AG08396 (cell line): Measurements from ENCODE around the gene SHC4.

Experiments
- DNase-seq: peaks from one replicate; pipeline ENCODE4 v3.0.0; 2012; ENCODE audit warnings: low spot score, mixed read lengths

The SHC4 gene

DNA sequence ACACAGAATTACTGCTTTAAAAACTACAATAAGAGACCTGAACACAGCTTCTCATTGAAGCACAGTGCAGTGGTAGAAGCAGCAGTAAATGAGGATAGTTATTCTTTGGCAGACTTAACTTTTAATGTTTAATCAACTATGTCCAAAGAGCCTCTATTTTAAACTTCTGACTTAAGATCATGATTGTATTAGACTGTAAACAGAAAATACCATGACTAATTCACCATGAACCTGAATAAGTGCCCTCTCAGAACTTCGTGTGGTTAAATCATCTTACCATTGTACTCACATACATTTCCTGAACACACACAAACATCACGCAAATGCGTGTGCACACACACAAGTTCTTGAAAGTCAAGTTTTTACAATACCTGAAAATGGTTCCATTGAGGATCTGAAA lies 166.8 kb downstream of the SHC4 start:
- peak; percentile 18 for DNase-seq

- no peak for DNase-seq
Measured at GRCh38 chr15:48796521-48796920, 167.2 kb downstream of the SHC4 start.

- no peak for DNase-seq
Measured at GRCh38 chr15:48795901-48796300, 167.8 kb downstream of the SHC4 start.

GRCh38 chr15:48794697-48795134 lies 169.0 kb downstream of the SHC4 start:
- DNase-seq: no peak

GRCh38 chr15:48792408-48792807 lies 171.3 kb downstream of the SHC4 start:
- DNase-seq: no peak

- DNase-seq: peak; percentile 5
Measured at GRCh38 chr15:48790466-48791115, 173.1 kb downstream of the SHC4 start.

DNA sequence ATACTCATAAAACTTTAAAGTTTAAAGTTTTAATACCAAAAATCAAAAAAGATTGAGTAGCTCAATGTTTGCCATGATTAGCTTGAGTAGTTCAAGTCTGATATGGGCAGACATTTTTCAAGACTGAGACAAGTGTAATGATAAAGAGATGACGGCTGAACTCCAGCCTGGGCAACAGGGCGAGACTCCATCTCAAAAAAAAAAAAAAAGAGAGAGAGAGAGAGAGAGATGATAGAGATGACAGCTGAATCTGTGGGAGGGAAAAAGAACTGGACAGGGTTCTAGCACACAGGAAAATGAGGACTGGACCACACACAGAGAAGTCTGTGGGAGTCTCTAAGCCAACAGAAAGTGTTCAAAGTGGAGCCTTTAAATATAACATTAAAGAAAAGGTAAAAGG lies 178.0 kb downstream of the SHC4 start:
- DNase-seq: no peak

GRCh38 chr15:48785195-48785594 lies 178.5 kb downstream of the SHC4 start:
- no peak for DNase-seq

GRCh38 chr15:48784756-48785155 lies 179.0 kb downstream of the SHC4 start:
- DNase-seq: no peak

DNA sequence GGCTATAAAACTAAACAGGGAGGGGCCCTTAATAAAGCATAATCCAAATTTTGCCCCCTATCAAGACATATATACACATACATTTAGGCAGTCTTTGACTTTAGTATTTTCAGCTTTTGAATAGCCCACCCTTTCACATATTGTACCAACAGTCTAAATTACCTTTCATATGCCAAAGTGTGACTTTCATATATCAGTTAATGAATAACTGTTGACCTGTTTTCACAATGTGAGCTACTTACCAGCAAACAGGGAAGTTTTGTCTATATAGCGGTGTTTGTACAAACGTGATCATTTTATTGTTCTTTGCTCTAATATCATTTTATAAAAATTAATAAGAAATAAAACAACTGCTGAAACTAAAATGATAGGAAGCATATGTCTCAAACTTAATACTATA lies 180.8 kb downstream of the SHC4 start:
- DNase-seq: no peak

DNA sequence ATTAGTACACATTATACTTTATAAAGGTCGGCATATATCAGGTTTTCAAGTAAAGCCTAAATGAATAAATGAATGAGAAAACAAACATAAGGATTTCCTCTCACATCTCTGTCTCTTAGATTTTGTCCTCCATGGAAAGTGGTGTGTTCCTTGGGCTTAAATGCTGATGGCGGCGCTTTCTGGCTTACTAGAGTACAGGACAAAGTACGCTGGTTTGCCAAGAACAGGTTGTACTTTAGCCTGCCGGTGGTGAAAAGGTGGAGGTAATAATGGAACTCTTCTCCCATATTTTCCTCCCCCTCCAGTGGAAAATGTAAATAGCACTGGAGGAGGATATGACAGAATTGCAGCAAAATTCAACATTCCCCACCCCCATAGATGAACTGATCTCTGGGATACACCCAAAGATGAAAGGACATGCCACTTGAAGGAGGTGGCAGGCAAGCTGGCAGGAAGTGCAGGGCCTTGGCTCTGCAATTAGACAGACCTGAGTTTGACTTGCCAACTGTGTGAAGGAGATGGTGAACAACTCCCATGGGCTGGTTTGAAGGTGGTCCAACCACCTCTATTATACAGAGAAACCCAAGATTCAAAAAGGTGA lies 182.1 kb downstream of the SHC4 start:
- DNase-seq: no peak

GRCh38 chr15:48781017-48781416 lies 182.7 kb downstream of the SHC4 start:
- no peak for DNase-seq

DNA sequence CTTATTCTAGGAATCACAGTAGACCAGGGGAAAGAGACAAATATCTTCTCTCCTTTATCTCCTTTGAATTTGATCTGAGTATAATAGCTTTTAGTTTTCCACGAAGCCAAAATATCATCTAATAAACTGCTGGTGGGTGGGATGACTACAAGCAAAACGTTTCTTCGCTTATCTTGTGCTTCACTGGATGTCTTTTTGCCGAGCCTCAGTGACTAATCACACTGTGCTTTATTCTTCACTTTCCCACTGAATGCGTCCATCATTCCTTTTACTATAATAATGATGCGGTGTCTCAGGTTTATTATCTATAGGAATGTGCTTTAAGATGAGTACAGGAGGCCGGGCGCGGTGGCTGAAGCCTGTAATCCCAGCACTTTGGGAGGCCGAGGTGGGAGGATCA lies 185.4 kb downstream of the SHC4 start:
- no peak for DNase-seq

GRCh38 chr15:48777645-48778330 lies 185.9 kb downstream of the SHC4 start:
- DNase-seq: no peak

GRCh38 chr15:48775546-48775945 lies 188.2 kb downstream of the SHC4 start:
- DNase-seq: no peak

- peak; percentile 14 for DNase-seq
Measured at GRCh38 chr15:48774484-48774883, 189.2 kb downstream of the SHC4 start.
